Ishikawa (cell line): Measurements from ENCODE around the gene LYST.

ENCODE experiments used
- CEBPB ChIP-seq: IDR thresholded peaks from 2 replicates; pipeline ENCODE4 v1.6.1; 2012
- CREB1 ChIP-seq: IDR thresholded peaks from 2 replicates; pipeline ENCODE4 v1.6.1; 2012; ENCODE audit warnings: low read depth
- EGR1 ChIP-seq: IDR thresholded peaks from 2 replicates; pipeline ENCODE4 v1.6.1; 2012
- EP300 ChIP-seq: IDR thresholded peaks from 2 replicates; pipeline ENCODE4 v1.6.1; 2012; ENCODE audit warnings: borderline replicate concordance
- FOXM1 ChIP-seq: IDR thresholded peaks from 2 replicates; pipeline ENCODE4 v1.6.1; 2012; ENCODE audit warnings: low read depth, borderline replicate concordance
- NFIC ChIP-seq: IDR thresholded peaks from 2 replicates; pipeline ENCODE4 v1.6.1; 2012
- RAD21 ChIP-seq: IDR thresholded peaks from 2 replicates; pipeline ENCODE4 v1.6.1; 2012; ENCODE audit warnings: low read depth
- REST ChIP-seq: IDR thresholded peaks from 2 replicates; pipeline ENCODE4 v1.6.1; 2012; ENCODE audit warnings: low read depth, mild to moderate bottlenecking
- TAF1 ChIP-seq: IDR thresholded peaks from 2 replicates; pipeline ENCODE4 v1.6.1; 2012; ENCODE audit warnings: low read depth, mild to moderate bottlenecking
- TCF12 ChIP-seq: IDR thresholded peaks from 2 replicates; pipeline ENCODE4 v1.6.1; 2012; ENCODE audit warnings: low read depth
- TEAD4 ChIP-seq: IDR thresholded peaks from 2 replicates; pipeline ENCODE4 v1.6.1; 2012
- USF1 ChIP-seq: IDR thresholded peaks from 2 replicates; pipeline ENCODE4 v1.6.1; 2012
- YY1 ChIP-seq: IDR thresholded peaks from 2 replicates; pipeline ENCODE4 v1.6.1; 2012; ENCODE audit warnings: low read depth
- ZBTB7A ChIP-seq: IDR thresholded peaks from 2 replicates; pipeline ENCODE4 v1.6.1; 2012; ENCODE audit warnings: low read depth
- TF ChIP-seq, protein P1 (sequence below): IDR thresholded peaks from 2 replicates; pipeline ENCODE4 v1.6.1; 2012

The LYST gene

GRCh38 chr1:235898126-235898525, 31.4 kb upstream of the LYST start:
- TF ChIP-seq TAF1 (no peak), REST (no peak), EGR1 (no peak), NFIC (no peak), TCF12 (no peak), CREB1 (no peak), EP300 (no peak), USF1 (no peak), ZBTB7A (no peak), TEAD4 (no peak)

DNA sequence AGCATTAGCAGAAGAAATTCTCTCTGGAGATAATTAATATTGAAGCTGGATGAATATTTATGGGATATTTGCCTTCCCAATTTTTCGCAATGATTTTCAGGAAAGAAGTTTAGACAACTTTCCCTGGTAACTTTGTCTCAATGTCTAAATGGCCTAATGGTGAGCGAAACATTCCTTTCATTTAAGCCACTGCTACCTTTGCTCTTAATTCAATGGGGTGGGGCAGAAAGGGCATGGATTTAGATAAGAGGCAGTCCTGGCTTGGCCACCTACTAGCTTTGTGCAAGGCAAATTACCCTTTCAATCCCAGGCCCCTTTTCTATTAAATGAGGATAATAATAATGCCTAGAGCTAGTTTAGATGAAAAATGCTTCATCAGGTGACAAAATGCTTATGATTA, 27.1 kb upstream of the LYST start:
- TF ChIP-seq FOXM1: no peak
- no peak for TF ChIP-seq TCF12
- no peak for TF ChIP-seq TAF1
- no peak for TF ChIP-seq CEBPB
- no peak for TF ChIP-seq ZBTB7A
- TF ChIP-seq USF1: no peak
- TF ChIP-seq, protein P1, sequence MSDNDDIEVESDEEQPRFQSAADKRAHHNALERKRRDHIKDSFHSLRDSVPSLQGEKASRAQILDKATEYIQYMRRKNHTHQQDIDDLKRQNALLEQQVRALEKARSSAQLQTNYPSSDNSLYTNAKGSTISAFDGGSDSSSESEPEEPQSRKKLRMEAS: no peak
- TF ChIP-seq EGR1: no peak
- no peak for TF ChIP-seq REST
- no peak for TF ChIP-seq TEAD4
- TF ChIP-seq CREB1: no peak
- no peak for TF ChIP-seq NFIC
- no peak for TF ChIP-seq RAD21

DNA sequence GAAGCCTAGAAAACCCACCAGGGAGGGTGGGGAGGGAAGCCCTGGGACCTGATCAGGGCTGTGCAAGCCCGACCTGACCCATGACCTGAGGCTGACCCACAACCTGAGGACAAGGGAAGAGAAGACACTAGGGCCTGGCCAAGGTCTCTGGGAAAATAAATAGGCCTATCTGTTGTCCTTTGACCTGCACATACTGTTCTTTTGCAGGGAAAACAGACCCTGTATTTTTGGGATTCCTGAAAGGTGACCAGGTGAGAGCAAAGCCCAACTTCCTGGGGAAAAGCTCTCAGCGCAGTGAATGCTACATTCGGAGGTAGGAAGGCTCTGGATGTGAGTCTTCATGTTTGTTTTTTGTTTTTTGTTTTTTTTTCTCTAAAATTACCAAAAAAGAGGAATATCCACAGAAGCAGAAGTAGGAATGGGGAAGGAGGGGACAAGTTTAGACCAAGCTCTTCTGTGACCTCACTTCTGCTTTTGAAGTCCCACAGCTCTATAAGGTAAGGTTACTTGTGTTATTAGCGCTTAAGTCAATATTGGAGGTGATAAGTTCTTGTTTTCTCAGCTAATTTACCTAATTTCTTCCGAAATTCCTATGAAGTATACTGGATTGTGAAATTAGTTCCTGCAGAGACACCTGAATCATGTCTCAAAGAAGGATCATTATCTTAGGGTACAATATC, 26.2 kb upstream of the LYST start:
- TF ChIP-seq NFIC: no peak
- TF ChIP-seq TAF1: no peak
- TF ChIP-seq RAD21: no peak
- TF ChIP-seq USF1: no peak
- no peak for TF ChIP-seq EP300
- TF ChIP-seq REST: no peak
- no peak for TF ChIP-seq TCF12
- TF ChIP-seq YY1: no peak
- no peak for TF ChIP-seq EGR1
- TF ChIP-seq CREB1: no peak
- TF ChIP-seq ZBTB7A: no peak
- no peak for TF ChIP-seq CEBPB
- TF ChIP-seq, protein P1: no peak
- no peak for TF ChIP-seq FOXM1
- no peak for TF ChIP-seq TEAD4

DNA sequence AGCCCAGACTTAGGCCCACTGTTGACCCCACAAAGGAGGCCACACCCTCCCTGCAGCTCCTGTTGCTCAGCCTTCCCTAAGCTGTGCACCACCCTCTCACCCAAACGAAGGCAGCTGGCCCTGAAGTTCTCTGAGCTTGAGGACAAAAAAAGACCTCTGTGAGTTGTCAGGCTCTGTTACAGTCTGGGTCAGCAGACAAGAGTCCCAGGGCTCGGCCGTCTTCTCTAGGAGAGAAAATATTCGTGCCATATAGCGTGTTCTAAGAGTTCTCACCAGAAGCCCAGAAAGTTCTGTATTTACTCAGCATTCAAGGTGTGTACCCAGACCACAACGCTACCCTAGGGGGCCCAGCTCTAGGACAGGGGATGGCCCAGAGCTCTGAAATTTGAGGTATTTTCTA, 25.5 kb upstream of the LYST start:
- no peak for TF ChIP-seq YY1
- no peak for TF ChIP-seq TAF1
- no peak for TF ChIP-seq RAD21
- no peak for TF ChIP-seq TEAD4
- TF ChIP-seq, protein P1: no peak
- TF ChIP-seq EP300: no peak
- no peak for TF ChIP-seq USF1
- TF ChIP-seq ZBTB7A: no peak
- no peak for TF ChIP-seq TCF12
- TF ChIP-seq FOXM1: no peak
- no peak for TF ChIP-seq NFIC
- TF ChIP-seq CEBPB: no peak
- no peak for TF ChIP-seq CREB1
- no peak for TF ChIP-seq EGR1
